Measurements from ENCODE around the gene LEAP2. TPM values are rescaled to one million over a fixed set of nuclear protein-coding genes. Genes with fewer than 3 reads are reported as not detected.

Gene LEAP2
- total and polyA plus RNA-seq, 5 donors: 0.76 to 1.9 (median 1.5) TPM

- H3K4me3 ChIP-seq (ENCODE audit: low read length): no peak overlapping the region
- H3K9me3 ChIP-seq (ENCODE audit: control insufficient read depth, low read length): no peaks in the 10 kb centered on the region
- WGBS: 33% methylated on average over 2 of the region's 2 CpGs
- no peaks in the 10 kb centered on the region for H3K27me3 ChIP-seq (ENCODE audit: control insufficient read depth, insufficient read depth)
- DNase-seq: peak in 2 of 3 donors; percentile 34 to 48
- H3K4me1 ChIP-seq (ENCODE audit: control insufficient read depth, insufficient read depth, low read length): no peaks in the 10 kb centered on the region
- ATAC-seq: peak; percentile 78 to 86
- H3K27ac ChIP-seq (ENCODE audit: low read length): no peak overlapping the region
- intact Hi-C loops (cut with DNase I): loop anchor here in 1 of 4 donors (5.0 kb wide), 1 partner anchor 51 kb away; the partner anchor contains the start of gene SHROOM1
Observed at GRCh38 chr5:132883261-132883834, 9.9 kb downstream of the LEAP2 start.

- no peak overlapping the region for H3K4me3 ChIP-seq (ENCODE audit: low read length)
- H3K9me3 ChIP-seq (ENCODE audit: control insufficient read depth, low read length): no peaks in the 10 kb centered on the region
- DNase-seq: no peak
- no peaks in the 10 kb centered on the region for H3K27me3 ChIP-seq (ENCODE audit: control insufficient read depth, insufficient read depth)
- intact Hi-C loops (cut with DNase I): loop anchor here in 1 of 4 donors (5.0 kb wide), 1 partner anchor 52 kb away; the partner anchor contains the start of gene SHROOM1
- no peak overlapping the region for H3K27ac ChIP-seq (ENCODE audit: low read length)
- ATAC-seq: no peak
- no peaks in the 10 kb centered on the region for H3K4me1 ChIP-seq (ENCODE audit: control insufficient read depth, insufficient read depth, low read length)
- WGBS: 71% methylated on average over 2 of the region's 2 CpGs
Observed at GRCh38 chr5:132884548-132884947, 11.1 kb downstream of the LEAP2 start.

- ATAC-seq: no peak
- intact Hi-C loops (cut with DNase I): no loop called here
- H3K9me3 ChIP-seq (ENCODE audit: control insufficient read depth, low read length): no peaks in the 10 kb centered on the region
- H3K27ac ChIP-seq (ENCODE audit: low read length): no peak overlapping the region
- DNase-seq: no peak
- no peak overlapping the region for H3K4me3 ChIP-seq (ENCODE audit: low read length)
- H3K27me3 ChIP-seq (ENCODE audit: control insufficient read depth, insufficient read depth): no peaks in the 10 kb centered on the region
- 92% methylated on average over 11 of the region's 11 CpGs for WGBS
- H3K4me1 ChIP-seq (ENCODE audit: control insufficient read depth, insufficient read depth, low read length): no peaks in the 10 kb centered on the region
Observed at GRCh38 chr5:132886064-132886823, 12.8 kb downstream of the LEAP2 start.

GRCh38 chr5:132887283-132887682 is 13.8 kb downstream of the LEAP2 start:
- Histone ChIP-seq H3K4me1 (ENCODE audit: control insufficient read depth, insufficient read depth, low read length) (no peaks in the 10 kb centered on the region), H3K27ac (ENCODE audit: low read length) (no peak overlapping the region), H3K4me3 (ENCODE audit: low read length) (no peak overlapping the region), H3K27me3 (ENCODE audit: control insufficient read depth, insufficient read depth) (no peaks in the 10 kb centered on the region), H3K9me3 (ENCODE audit: control insufficient read depth, low read length) (no peaks in the 10 kb centered on the region)
- ATAC-seq: no peak
- DNase-seq: no peak
- intact Hi-C loops (cut with DNase I): no loop called here
- WGBS: 30% methylated on average over 1 of the region's 1 CpG

- Histone ChIP-seq H3K4me3 (ENCODE audit: low read length) (no peak overlapping the region), H3K9me3 (ENCODE audit: control insufficient read depth, low read length) (no peaks in the 10 kb centered on the region), H3K27me3 (ENCODE audit: control insufficient read depth, insufficient read depth) (no peaks in the 10 kb centered on the region), H3K4me1 (ENCODE audit: control insufficient read depth, insufficient read depth, low read length) (peaks cover under 1% of the 10 kb centered on the region), H3K27ac (ENCODE audit: low read length) (no peak overlapping the region)
- DNase-seq: no peak
- no peak for ATAC-seq
- intact Hi-C loops (cut with DNase I): no loop called here
Observed at GRCh38 chr5:132889501-132889900, 16.0 kb downstream of the LEAP2 start.

- Histone ChIP-seq H3K9me3 (ENCODE audit: control insufficient read depth, low read length) (no peaks in the 10 kb centered on the region), H3K4me1 (ENCODE audit: control insufficient read depth, insufficient read depth, low read length) (peaks cover 3% of the 10 kb centered on the region), H3K4me3 (ENCODE audit: low read length) (no peak overlapping the region), H3K27ac (ENCODE audit: low read length) (no peak overlapping the region), H3K27me3 (ENCODE audit: control insufficient read depth, insufficient read depth) (no peaks in the 10 kb centered on the region)
- ATAC-seq (no peak), DNase-seq (no peak)
- WGBS: 96% methylated on average over 4 of the region's 4 CpGs
- intact Hi-C loops (cut with DNase I): no loop called here
Observed at GRCh38 chr5:132890817-132891216, 17.3 kb downstream of the LEAP2 start.

GRCh38 chr5:132895719-132896305 is 22.3 kb downstream of the LEAP2 start:
- H3K9me3 ChIP-seq (ENCODE audit: control insufficient read depth, low read length): no peaks in the 10 kb centered on the region
- H3K4me3 ChIP-seq (ENCODE audit: low read length): no peak overlapping the region
- 80% methylated on average over 4 of the region's 4 CpGs for WGBS
- no peaks in the 10 kb centered on the region for H3K27me3 ChIP-seq (ENCODE audit: control insufficient read depth, insufficient read depth)
- H3K4me1 ChIP-seq (ENCODE audit: control insufficient read depth, insufficient read depth, low read length): peaks cover 3% of the 10 kb centered on the region
- no peak for ATAC-seq
- DNase-seq: no peak
- H3K27ac ChIP-seq (ENCODE audit: low read length): no peak overlapping the region
- intact Hi-C loops (cut with DNase I): no loop called here

GRCh38 chr5:132896685-132897084 is 23.2 kb downstream of the LEAP2 start:
- Histone ChIP-seq H3K27ac (ENCODE audit: low read length) (no peak overlapping the region), H3K4me3 (ENCODE audit: low read length) (no peak overlapping the region), H3K9me3 (ENCODE audit: control insufficient read depth, low read length) (no peaks in the 10 kb centered on the region), H3K4me1 (ENCODE audit: control insufficient read depth, insufficient read depth, low read length) (peaks cover 3% of the 10 kb centered on the region), H3K27me3 (ENCODE audit: control insufficient read depth, insufficient read depth) (no peaks in the 10 kb centered on the region)
- 82% methylated on average over 7 of the region's 7 CpGs for WGBS
- DNase-seq: no peak
- no peak for ATAC-seq
- intact Hi-C loops (cut with DNase I): no loop called here

- Histone ChIP-seq H3K4me1 (ENCODE audit: control insufficient read depth, insufficient read depth, low read length) (peaks cover 4% of the 10 kb centered on the region), H3K9me3 (ENCODE audit: control insufficient read depth, low read length) (no peaks in the 10 kb centered on the region), H3K27me3 (ENCODE audit: control insufficient read depth, insufficient read depth) (no peaks in the 10 kb centered on the region), H3K4me3 (ENCODE audit: low read length) (no peak overlapping the region), H3K27ac (ENCODE audit: low read length) (no peak overlapping the region)
- intact Hi-C loops (cut with DNase I): no loop called here
- WGBS: 70% methylated on average over 3 of the region's 3 CpGs
- DNase-seq: no peak
- ATAC-seq: peak in 1 of 2 donors; percentile 24
Observed at GRCh38 chr5:132898094-132898493, 24.6 kb downstream of the LEAP2 start.

GRCh38 chr5:132901036-132901435 is 27.6 kb downstream of the LEAP2 start:
- intact Hi-C loops (cut with DNase I): no loop called here
- 87% methylated on average over 4 of the region's 4 CpGs for WGBS
- DNase-seq: no peak

GRCh38 chr5:132901730-132902129 is 28.3 kb downstream of the LEAP2 start:
- WGBS: 96% methylated on average over 3 of the region's 3 CpGs
- Histone ChIP-seq H3K9me3 (ENCODE audit: control insufficient read depth, low read length) (no peaks in the 10 kb centered on the region), H3K4me3 (ENCODE audit: low read length) (no peak overlapping the region), H3K27ac (ENCODE audit: low read length) (no peak overlapping the region), H3K4me1 (ENCODE audit: control insufficient read depth, insufficient read depth, low read length) (peaks cover 1% of the 10 kb centered on the region), H3K27me3 (ENCODE audit: control insufficient read depth, insufficient read depth) (no peaks in the 10 kb centered on the region)
- intact Hi-C loops (cut with DNase I): no loop called here
- ATAC-seq: no peak
- DNase-seq: no peak

More at GRCh38 chr5:132901036-132901435, 27.6 kb downstream of the LEAP2 start:
- no peak for ATAC-seq
- H3K27me3 ChIP-seq (ENCODE audit: control insufficient read depth, insufficient read depth): no peaks in the 10 kb centered on the region
- peaks cover 1% of the 10 kb centered on the region for H3K4me1 ChIP-seq (ENCODE audit: control insufficient read depth, insufficient read depth, low read length)
- H3K4me3 ChIP-seq (ENCODE audit: low read length): no peak overlapping the region
- H3K27ac ChIP-seq (ENCODE audit: low read length): no peak overlapping the region
- H3K9me3 ChIP-seq (ENCODE audit: control insufficient read depth, low read length): no peaks in the 10 kb centered on the region
